Gastrocnemius medialis (tissue), 4 donors: ENCODE measurements around the gene ZC3H12D.

ENCODE experiments used
- CTCF ChIP-seq, 5 experiments: fragments of 450-650 bp in 3 of 5; fragments of 200-600 bp in 2 of 5; sonication (generic) in 2 of 5; IDR thresholded peaks in 4 of 5; conservative IDR thresholded peaks in 1 of 5; 1 replicate in 4 of 5; 2 replicates in 1 of 5; pipeline ENCODE4 v1.5.1; 2016 to 2019; ENCODE audit warnings: antibody characterized with exemption in 5 of 5, mild to moderate bottlenecking in 3 of 5, moderate library complexity in 3 of 5
- POLR2A ChIP-seq, 2 donors: fragments of 450-650 bp; IDR thresholded peaks; one replicate each; pipeline ENCODE4 v1.6.1; 2017; ENCODE audit warnings: antibody characterized with exemption in 2 of 2, mild to moderate bottlenecking in 2 of 2, moderate library complexity in 2 of 2

- TF ChIP-seq CTCF (IDR thresholded peaks at IDR 0.05 in 4 of 5, conservative IDR thresholded peaks at IDR 0.05 in 1 of 5) (no peak), POLR2A (IDR thresholded peaks at IDR 0.05) (no peak)
Measured at GRCh38 chr6:149403534-149403933, 81.3 kb downstream of the ZC3H12D start.
